ENCODE data around the gene SYNM.

- TF ChIP-seq CTCF (IDR thresholded peaks at IDR 0.05) (no peak), POLR2A (IDR thresholded peaks at IDR 0.05) (no peak)
These were observed 68.1 kb downstream of the SYNM start for GRCh38 chr15:99172989-99173388.
